ENCODE measurements around the gene IMPG1.

Gene IMPG1

GRCh38 chr6:76014626-76015530 lies 57.6 kb downstream of the IMPG1 start:
- Histone ChIP-seq H3K4me2 (no peak overlapping the region), H3K4me3 (IDR thresholded peaks at IDR 0.05; ENCODE audit: insufficient read depth, low read depth, low read length) (no peak overlapping the region), H3K79me2 (ENCODE audit: insufficient read depth, low read depth) (no peaks in the 10 kb centered on the region), H3K4me1 (ENCODE audit: low read depth, poor library complexity, severe bottlenecking) (no peaks in the 10 kb centered on the region), H3K36me3 (ENCODE audit: insufficient read depth) (no peaks in the 10 kb centered on the region), H3K27ac (no peak overlapping the region), H4K20me1 (ENCODE audit: insufficient read depth) (no peaks in the 10 kb centered on the region), H3K27me3 (ENCODE audit: insufficient read depth, low read depth) (no peaks in the 10 kb centered on the region), H2AFZ (ENCODE audit: low read depth) (no peak overlapping the region), H3K9ac (no peak overlapping the region)
- TF ChIP-seq CTCF (conservative IDR thresholded peaks at IDR 0.05; ENCODE audit: low read depth, low read length) = no peak

- Histone ChIP-seq H3K4me2 (no peak overlapping the region), H3K79me2 (ENCODE audit: insufficient read depth, low read depth) (no peaks in the 10 kb centered on the region), H3K27ac (no peak overlapping the region), H3K4me3 (IDR thresholded peaks at IDR 0.05; ENCODE audit: insufficient read depth, low read depth, low read length) (no peak overlapping the region), H3K9ac (no peak overlapping the region), H3K27me3 (ENCODE audit: insufficient read depth, low read depth) (no peaks in the 10 kb centered on the region), H4K20me1 (ENCODE audit: insufficient read depth) (no peaks in the 10 kb centered on the region), H2AFZ (ENCODE audit: low read depth) (no peak overlapping the region), H3K4me1 (ENCODE audit: low read depth, poor library complexity, severe bottlenecking) (no peaks in the 10 kb centered on the region), H3K36me3 (ENCODE audit: insufficient read depth) (no peaks in the 10 kb centered on the region)
- no peak for TF ChIP-seq CTCF (conservative IDR thresholded peaks at IDR 0.05; ENCODE audit: low read depth, low read length)
These were observed 68.3 kb downstream of the IMPG1 start for GRCh38 chr6:76004202-76004601.

GRCh38 chr6:76003686-76004085 lies 68.8 kb downstream of the IMPG1 start:
- Histone ChIP-seq H3K36me3 (ENCODE audit: insufficient read depth) (no peaks in the 10 kb centered on the region), H3K27me3 (ENCODE audit: insufficient read depth, low read depth) (no peaks in the 10 kb centered on the region), H3K79me2 (ENCODE audit: insufficient read depth, low read depth) (no peaks in the 10 kb centered on the region), H4K20me1 (ENCODE audit: insufficient read depth) (no peaks in the 10 kb centered on the region), H3K27ac (no peak overlapping the region), H3K4me3 (IDR thresholded peaks at IDR 0.05; ENCODE audit: insufficient read depth, low read depth, low read length) (no peak overlapping the region), H3K4me1 (ENCODE audit: low read depth, poor library complexity, severe bottlenecking) (no peaks in the 10 kb centered on the region), H2AFZ (ENCODE audit: low read depth) (no peak overlapping the region), H3K4me2 (no peak overlapping the region), H3K9ac (no peak overlapping the region)
- TF ChIP-seq CTCF (conservative IDR thresholded peaks at IDR 0.05; ENCODE audit: low read depth, low read length) = no peak

GRCh38 chr6:76003113-76003512 lies 69.3 kb downstream of the IMPG1 start:
- Histone ChIP-seq H3K27ac (no peak overlapping the region), H3K79me2 (ENCODE audit: insufficient read depth, low read depth) (no peaks in the 10 kb centered on the region), H3K36me3 (ENCODE audit: insufficient read depth) (no peaks in the 10 kb centered on the region), H3K27me3 (ENCODE audit: insufficient read depth, low read depth) (no peaks in the 10 kb centered on the region), H3K4me2 (no peak overlapping the region), H3K9ac (no peak overlapping the region), H3K4me3 (IDR thresholded peaks at IDR 0.05; ENCODE audit: insufficient read depth, low read depth, low read length) (no peak overlapping the region), H2AFZ (ENCODE audit: low read depth) (no peak overlapping the region), H3K4me1 (ENCODE audit: low read depth, poor library complexity, severe bottlenecking) (no peaks in the 10 kb centered on the region), H4K20me1 (ENCODE audit: insufficient read depth) (no peaks in the 10 kb centered on the region)
- no peak for TF ChIP-seq CTCF (conservative IDR thresholded peaks at IDR 0.05; ENCODE audit: low read depth, low read length)

All from KMS-11 (cell line).